ENCODE data around the gene AK3.

The AK3 gene

DNA sequence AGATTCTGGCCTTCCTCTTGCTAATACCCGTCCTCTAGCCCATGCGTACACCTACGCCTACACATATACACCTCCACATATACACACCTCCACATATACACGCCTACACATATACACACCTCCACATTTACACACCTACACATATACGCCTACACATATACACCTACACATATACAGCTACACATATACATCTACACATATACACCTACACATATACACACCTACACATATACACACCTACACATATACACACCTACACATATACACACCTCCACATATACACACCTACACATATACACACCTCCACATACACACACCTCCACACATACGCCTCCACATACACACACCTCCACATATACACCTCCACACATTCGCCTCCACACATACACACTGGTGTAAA is 27.2 kb downstream of the AK3 start:
- Histone ChIP-seq H3K27ac (ENCODE audit: insufficient read depth, low read length, poor library complexity, severe bottlenecking) (no peak overlapping the region), H3K9me3 (ENCODE audit: control insufficient read depth, low read length) (no peaks in the 10 kb centered on the region), H3K4me3 (ENCODE audit: insufficient read depth, low read depth, low read length, poor library complexity, severe bottlenecking) (no peak overlapping the region), H3K36me3 (ENCODE audit: control insufficient read depth, insufficient read depth, low read length) (peaks cover 40% of the 10 kb centered on the region), H3K4me1 (ENCODE audit: control insufficient read depth, insufficient read depth, low read length, poor library complexity, severe bottlenecking) (no peaks in the 10 kb centered on the region), H3K27me3 (replicated peaks; ENCODE audit: control insufficient read depth, insufficient read depth, low read length, poor library complexity, severe bottlenecking) (no peaks in the 10 kb centered on the region)
- no peak for DNase-seq

DNA sequence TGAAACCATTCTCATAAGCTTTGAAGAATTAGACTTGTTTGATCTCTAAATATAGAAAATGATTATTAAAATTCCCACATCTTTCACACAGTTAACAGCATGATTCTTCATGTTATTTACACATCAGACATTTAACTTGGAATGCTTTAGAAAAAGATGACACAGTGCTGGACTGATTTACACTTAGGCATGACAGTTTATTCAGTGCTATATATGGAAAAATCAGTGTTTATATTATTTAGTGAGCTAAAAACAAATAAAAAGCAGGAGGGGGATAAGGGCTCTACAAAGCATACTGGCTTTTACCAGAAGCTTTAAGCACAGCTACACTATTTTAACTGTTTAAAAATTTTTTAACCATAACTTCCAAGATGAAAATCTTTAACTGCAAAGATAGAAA is 31.6 kb downstream of the AK3 start:
- Histone ChIP-seq H3K4me1 (ENCODE audit: control insufficient read depth, insufficient read depth, low read length, poor library complexity, severe bottlenecking) (no peaks in the 10 kb centered on the region), H3K27ac (ENCODE audit: insufficient read depth, low read length, poor library complexity, severe bottlenecking) (no peak overlapping the region), H3K27me3 (replicated peaks; ENCODE audit: control insufficient read depth, insufficient read depth, low read length, poor library complexity, severe bottlenecking) (no peaks in the 10 kb centered on the region), H3K36me3 (ENCODE audit: control insufficient read depth, insufficient read depth, low read length) (peaks cover 13% of the 10 kb centered on the region), H3K9me3 (ENCODE audit: control insufficient read depth, low read length) (no peaks in the 10 kb centered on the region), H3K4me3 (ENCODE audit: insufficient read depth, low read depth, low read length, poor library complexity, severe bottlenecking) (no peak overlapping the region)
- no peak for DNase-seq

DNA sequence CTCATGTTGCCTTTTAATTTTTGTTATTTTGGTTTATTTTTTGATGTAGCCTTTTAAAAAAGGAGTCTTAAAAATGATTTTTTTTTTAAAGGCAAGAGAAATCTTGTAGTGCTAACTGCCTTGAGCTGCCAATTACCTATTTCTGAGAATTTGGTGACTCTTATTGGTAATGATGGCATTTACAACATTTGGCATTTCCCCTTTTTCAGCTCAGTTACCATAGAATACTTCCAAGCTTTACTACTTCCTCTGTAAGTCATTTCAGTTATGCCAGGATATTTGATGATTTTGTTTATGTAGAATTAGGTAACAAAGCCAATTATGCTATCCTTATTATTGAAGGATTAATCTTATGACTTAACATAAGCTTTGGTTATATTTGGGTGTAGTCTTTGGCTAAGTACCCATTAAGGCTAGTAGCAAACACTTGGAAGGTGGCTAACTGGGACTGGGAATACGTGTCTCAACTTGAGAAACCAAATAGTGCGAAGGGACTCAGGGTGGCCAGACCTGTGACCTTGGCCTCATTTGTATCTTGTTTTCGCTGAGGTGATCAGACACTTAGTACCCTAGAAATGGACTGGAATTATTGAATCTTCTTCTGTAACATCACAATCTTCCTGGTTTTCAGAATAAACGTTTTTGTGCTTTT is 33.9 kb downstream of the AK3 start:
- no peaks in the 10 kb centered on the region for H3K9me3 ChIP-seq (ENCODE audit: control insufficient read depth, low read length)
- peaks cover 17% of the 10 kb centered on the region for H3K36me3 ChIP-seq (ENCODE audit: control insufficient read depth, insufficient read depth, low read length)
- no peak overlapping the region for H3K4me3 ChIP-seq (ENCODE audit: insufficient read depth, low read depth, low read length, poor library complexity, severe bottlenecking)
- no peak overlapping the region for H3K27ac ChIP-seq (ENCODE audit: insufficient read depth, low read length, poor library complexity, severe bottlenecking)
- no peaks in the 10 kb centered on the region for H3K4me1 ChIP-seq (ENCODE audit: control insufficient read depth, insufficient read depth, low read length, poor library complexity, severe bottlenecking)
- DNase-seq, result no peak
- H3K27me3 ChIP-seq (replicated peaks; ENCODE audit: control insufficient read depth, insufficient read depth, low read length, poor library complexity, severe bottlenecking), result no peaks in the 10 kb centered on the region

DNA sequence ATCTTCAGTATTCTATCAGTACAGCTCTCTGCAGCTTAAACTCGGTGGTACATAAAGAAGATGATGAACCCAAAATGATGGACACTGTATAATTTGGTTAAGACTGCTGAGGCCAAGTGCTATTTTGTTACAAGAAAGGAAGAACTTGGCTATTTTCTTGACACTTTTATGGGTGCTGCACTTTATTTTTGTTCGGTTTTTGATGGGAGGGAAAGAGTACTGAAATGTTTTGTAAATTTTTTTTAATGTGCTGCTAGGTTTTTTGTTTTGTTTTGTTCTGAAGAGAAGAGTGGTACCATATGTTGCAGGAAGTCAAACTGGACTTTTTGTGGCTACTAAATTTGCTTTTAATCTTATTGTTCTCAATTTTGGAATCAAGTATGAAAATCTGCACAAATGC is 35.0 kb downstream of the AK3 start:
- Histone ChIP-seq H3K4me3 (ENCODE audit: insufficient read depth, low read depth, low read length, poor library complexity, severe bottlenecking) (no peak overlapping the region), H3K27ac (ENCODE audit: insufficient read depth, low read length, poor library complexity, severe bottlenecking) (no peak overlapping the region), H3K9me3 (ENCODE audit: control insufficient read depth, low read length) (no peaks in the 10 kb centered on the region), H3K27me3 (replicated peaks; ENCODE audit: control insufficient read depth, insufficient read depth, low read length, poor library complexity, severe bottlenecking) (no peaks in the 10 kb centered on the region), H3K36me3 (ENCODE audit: control insufficient read depth, insufficient read depth, low read length) (peaks cover 19% of the 10 kb centered on the region), H3K4me1 (ENCODE audit: control insufficient read depth, insufficient read depth, low read length, poor library complexity, severe bottlenecking) (no peaks in the 10 kb centered on the region)
- no peak for DNase-seq

DNA sequence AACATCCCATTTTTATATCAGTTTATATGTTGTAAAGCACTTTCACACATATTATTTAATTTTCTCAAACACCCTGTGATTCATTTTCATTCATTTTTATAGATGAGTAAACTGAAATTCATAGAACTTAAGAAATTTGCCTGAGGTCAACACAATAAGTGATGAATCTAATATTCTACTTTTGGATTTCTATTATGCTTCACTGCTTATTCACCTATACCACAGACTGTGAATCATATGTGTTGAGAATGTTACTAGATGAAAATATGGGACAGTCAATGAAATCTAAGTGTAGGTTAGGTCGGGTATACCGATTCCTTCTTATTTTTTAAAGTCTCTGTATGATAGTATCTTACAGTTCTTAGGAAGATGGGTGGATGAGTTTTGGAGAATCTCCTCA is 36.9 kb downstream of the AK3 start:
- Histone ChIP-seq H3K27ac (ENCODE audit: insufficient read depth, low read length, poor library complexity, severe bottlenecking) (no peak overlapping the region), H3K4me1 (ENCODE audit: control insufficient read depth, insufficient read depth, low read length, poor library complexity, severe bottlenecking) (no peaks in the 10 kb centered on the region), H3K4me3 (ENCODE audit: insufficient read depth, low read depth, low read length, poor library complexity, severe bottlenecking) (no peak overlapping the region), H3K36me3 (ENCODE audit: control insufficient read depth, insufficient read depth, low read length) (peaks cover 17% of the 10 kb centered on the region), H3K27me3 (replicated peaks; ENCODE audit: control insufficient read depth, insufficient read depth, low read length, poor library complexity, severe bottlenecking) (no peaks in the 10 kb centered on the region), H3K9me3 (ENCODE audit: control insufficient read depth, low read length) (no peaks in the 10 kb centered on the region)
- DNase-seq, result no peak

DNA sequence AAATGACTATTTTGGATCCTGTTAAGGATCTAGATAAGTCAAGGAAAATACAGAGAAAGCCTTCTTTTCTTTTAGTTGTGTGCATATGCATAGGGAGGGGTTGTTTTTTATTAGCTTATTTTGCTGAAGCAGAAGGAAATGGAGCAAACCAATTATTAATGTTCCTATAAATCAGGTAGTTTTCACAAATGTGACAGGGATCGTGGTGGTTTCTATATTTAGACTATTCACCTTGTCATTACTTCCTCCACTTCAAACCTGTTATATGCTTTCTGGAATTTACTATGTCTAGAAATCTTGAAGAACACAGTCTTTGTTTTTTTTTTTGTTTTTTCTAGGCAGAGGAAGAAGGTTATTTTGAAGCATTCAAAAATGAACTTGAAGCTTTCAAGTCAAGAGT is 39.5 kb downstream of the AK3 start:
- Histone ChIP-seq H3K4me1 (ENCODE audit: control insufficient read depth, insufficient read depth, low read length, poor library complexity, severe bottlenecking) (no peaks in the 10 kb centered on the region), H3K9me3 (ENCODE audit: control insufficient read depth, low read length) (no peaks in the 10 kb centered on the region), H3K4me3 (ENCODE audit: insufficient read depth, low read depth, low read length, poor library complexity, severe bottlenecking) (no peak overlapping the region), H3K27me3 (replicated peaks; ENCODE audit: control insufficient read depth, insufficient read depth, low read length, poor library complexity, severe bottlenecking) (no peaks in the 10 kb centered on the region), H3K36me3 (ENCODE audit: control insufficient read depth, insufficient read depth, low read length) (peaks cover 27% of the 10 kb centered on the region), H3K27ac (ENCODE audit: insufficient read depth, low read length, poor library complexity, severe bottlenecking) (no peak overlapping the region)
- DNase-seq, result no peak

DNA sequence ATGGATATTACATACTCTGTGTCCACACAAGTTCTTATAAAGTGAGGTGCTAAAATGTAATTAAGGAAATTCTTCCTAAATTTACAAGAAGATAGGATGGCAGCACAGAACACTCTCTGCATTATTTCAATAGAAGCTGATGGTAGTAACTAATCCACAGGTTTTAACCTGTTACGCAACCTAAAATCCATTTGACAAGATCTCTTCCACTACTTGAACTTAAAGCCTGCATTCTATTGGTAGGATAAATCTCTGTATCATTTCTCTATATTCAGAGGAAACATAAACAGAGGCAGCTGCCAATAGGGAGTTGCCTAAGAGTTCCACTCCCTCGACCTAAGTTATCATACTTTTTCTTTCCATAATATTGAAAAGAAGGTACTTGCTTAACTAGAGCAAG is 40.1 kb downstream of the AK3 start:
- no peak for DNase-seq
- peaks cover 27% of the 10 kb centered on the region for H3K36me3 ChIP-seq (ENCODE audit: control insufficient read depth, insufficient read depth, low read length)

DNA sequence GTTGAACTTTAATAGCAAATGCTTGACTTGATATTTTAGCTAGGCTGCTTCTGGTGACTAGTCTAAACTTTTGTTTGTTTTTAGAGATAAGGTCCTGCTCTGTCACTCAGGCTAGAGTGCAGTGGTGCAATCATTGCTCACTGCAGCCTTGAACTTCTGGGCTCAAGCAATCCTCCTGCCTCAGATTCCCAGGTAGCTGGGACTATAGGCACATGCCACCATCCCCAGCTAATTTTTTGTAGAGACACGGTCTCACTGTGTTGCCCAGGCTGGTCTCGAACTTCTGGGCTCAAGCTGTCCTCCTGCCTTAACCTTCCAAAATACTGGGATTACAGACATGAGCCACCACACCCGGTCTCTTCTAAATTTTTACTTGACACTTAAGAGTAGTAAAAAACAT is 40.9 kb downstream of the AK3 start:
- no peak for DNase-seq
- Histone ChIP-seq H3K9me3 (ENCODE audit: control insufficient read depth, low read length) (no peaks in the 10 kb centered on the region), H3K27ac (ENCODE audit: insufficient read depth, low read length, poor library complexity, severe bottlenecking) (no peak overlapping the region)

More for the DNA sequence above, 40.1 kb downstream of the AK3 start:
- Histone ChIP-seq H3K4me3 (ENCODE audit: insufficient read depth, low read depth, low read length, poor library complexity, severe bottlenecking) (no peak overlapping the region), H3K4me1 (ENCODE audit: control insufficient read depth, insufficient read depth, low read length, poor library complexity, severe bottlenecking) (no peaks in the 10 kb centered on the region), H3K27me3 (replicated peaks; ENCODE audit: control insufficient read depth, insufficient read depth, low read length, poor library complexity, severe bottlenecking) (no peaks in the 10 kb centered on the region), H3K9me3 (ENCODE audit: control insufficient read depth, low read length) (no peaks in the 10 kb centered on the region), H3K27ac (ENCODE audit: insufficient read depth, low read length, poor library complexity, severe bottlenecking) (no peak overlapping the region)

DNA sequence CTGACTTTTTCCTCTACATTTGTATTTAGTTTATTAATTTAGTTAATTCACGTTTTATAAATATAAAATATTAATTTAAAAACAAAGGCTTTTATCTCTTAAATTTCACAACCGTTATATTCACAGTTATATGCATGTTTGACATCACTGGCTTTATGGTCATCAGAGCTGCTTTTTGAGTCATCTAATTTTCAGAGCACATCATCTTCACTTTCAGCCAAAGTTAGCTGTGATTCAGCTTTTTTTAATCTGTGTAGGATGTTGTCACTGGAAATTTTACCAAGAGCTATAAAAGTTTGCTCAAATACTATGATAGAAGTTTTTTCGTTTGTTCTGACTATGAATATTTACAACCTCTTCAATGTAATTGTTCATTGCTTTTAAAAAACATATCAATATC is 49.2 kb downstream of the AK3 start:
- peaks cover 19% of the 10 kb centered on the region for H3K36me3 ChIP-seq (ENCODE audit: control insufficient read depth, insufficient read depth, low read length)
- H3K27ac ChIP-seq (ENCODE audit: insufficient read depth, low read length, poor library complexity, severe bottlenecking), result no peak overlapping the region
- peaks cover 3% of the 10 kb centered on the region for H3K4me1 ChIP-seq (ENCODE audit: control insufficient read depth, insufficient read depth, low read length, poor library complexity, severe bottlenecking)
- no peak for DNase-seq
- no peak overlapping the region for H3K4me3 ChIP-seq (ENCODE audit: insufficient read depth, low read depth, low read length, poor library complexity, severe bottlenecking)
- no peaks in the 10 kb centered on the region for H3K9me3 ChIP-seq (ENCODE audit: control insufficient read depth, low read length)
- no peaks in the 10 kb centered on the region for H3K27me3 ChIP-seq (replicated peaks; ENCODE audit: control insufficient read depth, insufficient read depth, low read length, poor library complexity, severe bottlenecking)

More for the DNA sequence above, 40.9 kb downstream of the AK3 start:
- H3K36me3 ChIP-seq (ENCODE audit: control insufficient read depth, insufficient read depth, low read length), result peaks cover 29% of the 10 kb centered on the region
- H3K4me3 ChIP-seq (ENCODE audit: insufficient read depth, low read depth, low read length, poor library complexity, severe bottlenecking), result no peak overlapping the region
- no peaks in the 10 kb centered on the region for H3K27me3 ChIP-seq (replicated peaks; ENCODE audit: control insufficient read depth, insufficient read depth, low read length, poor library complexity, severe bottlenecking)
- H3K4me1 ChIP-seq (ENCODE audit: control insufficient read depth, insufficient read depth, low read length, poor library complexity, severe bottlenecking), result no peaks in the 10 kb centered on the region

DNA sequence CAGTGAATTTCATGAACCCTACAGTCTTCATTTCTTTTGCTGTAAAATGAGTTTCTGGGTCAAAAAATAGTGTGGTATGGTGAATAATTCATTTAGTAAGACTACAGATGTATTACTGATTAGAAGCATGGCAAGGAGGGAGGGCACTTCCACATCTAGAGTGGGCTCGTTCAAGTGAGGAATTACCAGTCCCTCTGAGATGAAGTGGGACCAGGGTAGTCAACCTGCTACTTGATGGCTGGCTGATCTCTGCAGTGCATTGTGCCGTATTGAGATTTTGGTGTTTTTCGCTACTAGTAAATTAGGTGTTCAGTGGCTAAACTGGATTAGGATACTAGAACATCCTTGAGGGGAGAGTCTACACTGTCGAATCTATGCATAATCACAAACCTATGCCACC is 50.9 kb downstream of the AK3 start:
- Histone ChIP-seq H3K9me3 (ENCODE audit: control insufficient read depth, low read length) (no peaks in the 10 kb centered on the region), H3K27ac (ENCODE audit: insufficient read depth, low read length, poor library complexity, severe bottlenecking) (no peak overlapping the region), H3K4me1 (ENCODE audit: control insufficient read depth, insufficient read depth, low read length, poor library complexity, severe bottlenecking) (peaks cover 3% of the 10 kb centered on the region), H3K36me3 (ENCODE audit: control insufficient read depth, insufficient read depth, low read length) (peaks cover 30% of the 10 kb centered on the region), H3K4me3 (ENCODE audit: insufficient read depth, low read depth, low read length, poor library complexity, severe bottlenecking) (no peak overlapping the region), H3K27me3 (replicated peaks; ENCODE audit: control insufficient read depth, insufficient read depth, low read length, poor library complexity, severe bottlenecking) (no peaks in the 10 kb centered on the region)
- DNase-seq, result no peak
